CD8-positive, alpha-beta memory T cell (primary cell): ENCODE data around the gene CENPB. TPM values are rescaled to one million over a fixed set of nuclear protein-coding genes. Genes with fewer than 3 reads are reported as not detected.
A peak's percentile ranks its signal among the peaks of the same experiment; 100 is the strongest.
"Not testable (repeated sequence)": the region's sequence is repeated elsewhere in the genome, so short reads cannot be mapped to it uniquely, and the experiment has no call there.

Source experiments
- CTCF ChIA-PET: fragments of 350-600 bp; sonication (Branson Sonifier 250); formaldehyde crosslinking; loops from one replicate; lab custom pipeline; 2021; ENCODE audit warnings: antibody characterized with exemption; lab: Charles Lee
- POLR2A ChIA-PET: fragments of 350-600 bp; sonication (Branson Sonifier 250); formaldehyde crosslinking; loops from one replicate; lab custom pipeline; 2021; ENCODE audit warnings: antibody characterized with exemption; lab: Charles Lee
- DNase-seq, 5 donors: peaks; one replicate each; pipeline versions ENCODE4 v3.0.0 to v3.0.0-alpha.2; 2020 to 2022; ENCODE audit warnings: mixed read lengths in 1 of 5
- H3K27ac ChIP-seq: one replicate; pipeline ENCODE4 v1.7.0; 2013; ENCODE audit warnings: low read depth, mild to moderate bottlenecking, low read length, moderate library complexity
- H3K27me3 ChIP-seq: 2 replicates; pipeline ENCODE4 v1.7.0; 2013; ENCODE audit warnings: low read length, mild to moderate bottlenecking; ENCODE audit not compliant: insufficient read depth, poor library complexity, severe bottlenecking
- H3K36me3 ChIP-seq: 2 replicates; pipeline ENCODE4 v1.7.0; 2013; ENCODE audit warnings: mild to moderate bottlenecking, low read length, moderate library complexity; ENCODE audit not compliant: insufficient read depth
- H3K4me1 ChIP-seq: 2 replicates; pipeline ENCODE4 v1.7.0; 2013; ENCODE audit warnings: mild to moderate bottlenecking, low read length, moderate library complexity; ENCODE audit not compliant: insufficient read depth
- H3K4me3 ChIP-seq: 2 replicates; pipeline ENCODE4 v1.7.0; 2013; ENCODE audit warnings: mild to moderate bottlenecking, low read length
- H3K9me3 ChIP-seq: 2 replicates; pipeline ENCODE4 v1.7.0; 2013; ENCODE audit warnings: mild to moderate bottlenecking, low read length
- H3K27ac Mint-ChIP-seq, 8 donors: one replicate each; pipeline ENCODE4 v1.8.0; 2020 to 2021; ENCODE audit warnings: mixed read lengths in 8 of 8, mild to moderate bottlenecking in 6 of 8, inconsistent platforms in 3 of 8, moderate library complexity in 3 of 8
- H3K27me3 Mint-ChIP-seq, 2 donors: one replicate each; pipeline ENCODE4 v1.8.0; 2020 to 2021; ENCODE audit warnings: mixed read lengths in 2 of 2, mild to moderate bottlenecking in 1 of 2, moderate library complexity in 1 of 2
- H3K36me3 Mint-ChIP-seq, 3 donors: one replicate each; pipeline ENCODE4 v1.8.0; 2020 to 2021; ENCODE audit warnings: mixed read lengths in 3 of 3, inconsistent platforms in 1 of 3, mild to moderate bottlenecking in 1 of 3
- H3K4me1 Mint-ChIP-seq, 3 donors: one replicate each; pipeline ENCODE4 v1.8.0; 2020 to 2021; ENCODE audit warnings: mixed read lengths in 3 of 3, inconsistent platforms in 1 of 3, mild to moderate bottlenecking in 1 of 3
- H3K4me3 Mint-ChIP-seq, 7 donors: one replicate each; pipeline ENCODE4 v1.8.0; 2020 to 2021; ENCODE audit warnings: mixed read lengths in 7 of 7, mild to moderate bottlenecking in 6 of 7, moderate library complexity in 4 of 7, inconsistent platforms in 2 of 7
- H3K9me3 Mint-ChIP-seq, 5 donors: one replicate each; pipeline ENCODE4 v1.8.0; 2020 to 2022; ENCODE audit warnings: mixed read lengths in 5 of 5, mild to moderate bottlenecking in 3 of 5, moderate library complexity in 2 of 5, inconsistent platforms in 1 of 5
- polyA plus RNA-seq: library from polyadenylated mRNA; unstranded; fragments of 300-500 nt; fragmentation: Illumina TruSeq; gene quantifications from one replicate; pipeline ENCODE4 v1.2.3, GENCODE V29; 2021
- total RNA-seq, 2 experiments: library from RNA; stranded (reverse); gene quantifications; one replicate each; pipeline ENCODE4 v1.2.3, GENCODE V29; 2021

Gene CENPB
- total and polyA plus RNA-seq, 3 experiments from 2014 or later: 1.7 to 69.9 (median 66.4) TPM

GRCh38 chr20:3796477-3797225 lies 10.1 kb upstream of the CENPB start:
- Histone ChIP-seq H3K27me3 (no peaks in the 10 kb centered on the region), H3K4me3 (peak overlapping the region; percentile 88), H3K36me3 (peaks cover 26% of the 10 kb centered on the region), H3K4me1 (peaks cover 46% of the 10 kb centered on the region), H3K9me3 (no peaks in the 10 kb centered on the region), H3K27ac (peak overlapping the region; percentile 60)
- no peaks in the 10 kb centered on the region for H3K9me3 Mint-ChIP-seq
- CTCF ChIA-PET: interaction anchor here (1.5 to 3.5 kb wide), 5 partner anchors 11 to 24 kb away, joined by 4 to 44 read pairs (median 10); partner anchors contain the start of genes AP5S1, CENPB and SPEF1
- DNase-seq: peak in 1 of 5 donors; percentile 40
- H3K36me3 Mint-ChIP-seq: peaks cover 12 to 57% (median 19%) of the 10 kb centered on the region in 3 donors
- peak overlapping the region; percentile 87 to 99 (median 94) for H3K27ac Mint-ChIP-seq
- POLR2A ChIA-PET: interaction anchor here (1.1 to 2.1 kb wide), 7 partner anchors 10 to 29 kb away, joined by 3 to 20 read pairs (median 9); partner anchors contain the start of genes ADISSP, AP5S1 and CENPB
- peak overlapping the region; percentile 94 to 100 (median 98) for H3K4me3 Mint-ChIP-seq
- peaks cover 41 to 55% (median 52%) of the 10 kb centered on the region in 3 donors for H3K4me1 Mint-ChIP-seq
- peaks cover 0 to 3% of the 10 kb centered on the region in 2 donors for H3K27me3 Mint-ChIP-seq

- peaks cover 18% of the 10 kb centered on the region for H3K36me3 ChIP-seq
- CTCF ChIA-PET: interaction anchor here (1.5 to 3.5 kb wide), 6 partner anchors 10 to 59 kb away, joined by 4 to 44 read pairs (median 9); partner anchors contain the start of genes AP5S1, CENPB and SPEF1
- H3K9me3 Mint-ChIP-seq: no peaks in the 10 kb centered on the region
- DNase-seq: peak; percentile 81 to 92 (median 88)
- H3K27me3 Mint-ChIP-seq: peaks cover 0 to 3% of the 10 kb centered on the region in 2 donors
- H3K36me3 Mint-ChIP-seq: peaks cover 12 to 48% (median 19%) of the 10 kb centered on the region in 3 donors
- H3K27ac ChIP-seq: peak within 1 kb of the TSS; percentile 89
- peak within 1 kb of the TSS; percentile 94 to 100 (median 98) for H3K4me3 Mint-ChIP-seq
- peak within 1 kb of the TSS; percentile 94 to 99 (median 96) for H3K27ac Mint-ChIP-seq
- H3K4me1 Mint-ChIP-seq: peaks cover 39 to 47% (median 45%) of the 10 kb centered on the region in 3 donors
- POLR2A ChIA-PET: interaction anchor here (1.1 to 2.1 kb wide), 7 partner anchors 9 to 28 kb away, joined by 3 to 20 read pairs (median 9); partner anchors contain the start of genes ADISSP, AP5S1 and CENPB
- peaks cover 38% of the 10 kb centered on the region for H3K4me1 ChIP-seq
- H3K4me3 ChIP-seq: peak within 1 kb of the TSS; percentile 92
- no peaks in the 10 kb centered on the region for H3K9me3 ChIP-seq
- H3K27me3 ChIP-seq: no peaks in the 10 kb centered on the region
Measured at GRCh38 chr20:3795511-3796468, 9.2 kb upstream of the CENPB start, which contains the start of gene CDC25B. CDC25B (plus strand) TSS chr20:3796310; CDS start chr20:3796532, 222 bp downstream.

GRCh38 chr20:3794701-3795420 lies 8.3 kb upstream of the CENPB start:
- Histone ChIP-seq H3K4me1 (peaks cover 28% of the 10 kb centered on the region), H3K27me3 (no peaks in the 10 kb centered on the region), H3K9me3 (no peaks in the 10 kb centered on the region), H3K27ac (peak overlapping the region; percentile 89), H3K36me3 (peaks cover 8% of the 10 kb centered on the region), H3K4me3 (peak overlapping the region; percentile 92)
- H3K27me3 Mint-ChIP-seq: peaks cover 0 to 3% of the 10 kb centered on the region in 2 donors
- no peaks in the 10 kb centered on the region for H3K9me3 Mint-ChIP-seq
- peak overlapping the region; percentile 89 to 96 (median 93) for H3K4me3 Mint-ChIP-seq
- peaks cover 12 to 39% (median 19%) of the 10 kb centered on the region in 3 donors for H3K36me3 Mint-ChIP-seq
- CTCF ChIA-PET: interaction anchor here (1.5 to 3.5 kb wide), 5 partner anchors 9 to 60 kb away, joined by 5 to 44 read pairs (median 10); partner anchors contain the start of genes AP5S1 and CENPB
- H3K27ac Mint-ChIP-seq: peak overlapping the region; percentile 94 to 99 (median 96)
- peak in 1 of 5 donors; percentile 42 for DNase-seq
- POLR2A ChIA-PET: interaction anchor here (1.5 to 2.1 kb wide), 3 partner anchors 16 to 27 kb away, joined by 6 to 20 read pairs (median 11); partner anchors contain the start of gene ADISSP
- peaks cover 31 to 38% (median 37%) of the 10 kb centered on the region in 3 donors for H3K4me1 Mint-ChIP-seq

GRCh38 chr20:3794168-3794567 lies 7.6 kb upstream of the CENPB start:
- DNase-seq, H3K4me3 ChIP-seq, H3K9me3 ChIP-seq, POLR2A ChIA-PET, H3K27me3 Mint-ChIP-seq, H3K9me3 Mint-ChIP-seq, H3K36me3 ChIP-seq, H3K27me3 ChIP-seq, H3K27ac ChIP-seq: not testable (repeated sequence)
- Mint-ChIP-seq H3K36me3 (peaks cover 12 to 32% (median 15%) of the 10 kb centered on the region in 3 donors), H3K4me3 (peak overlapping the region in 4 of 7 donors; percentile 8 to 41 (median 26)), H3K27ac (peak overlapping the region in 2 of 8 donors; percentile 40 to 57), H3K4me1 (peaks cover 24 to 32% (median 30%) of the 10 kb centered on the region in 3 donors)
- CTCF ChIA-PET: interaction anchor here (1.5 to 3.5 kb wide), 4 partner anchors 9 to 61 kb away, joined by 5 to 44 read pairs (median 18); partner anchors contain the start of genes AP5S1 and CENPB
- peaks cover 22% of the 10 kb centered on the region for H3K4me1 ChIP-seq

- peak overlapping the region in 2 of 7 donors; percentile 73 to 90 for H3K4me3 Mint-ChIP-seq
Measured at GRCh38 chr20:3789201-3789600, 2.7 kb upstream of the CENPB start.

GRCh38 chr20:3788685-3789155 lies 2.2 kb upstream of the CENPB start:
- Mint-ChIP-seq H3K36me3 (peaks cover 0 to 5% (median 3%) of the 10 kb centered on the region in 3 donors), H3K9me3 (no peaks in the 10 kb centered on the region), H3K4me3 (peak overlapping the region in 5 of 7 donors; percentile 64 to 90 (median 84)), H3K27me3 (no peaks in the 10 kb centered on the region), H3K27ac (peak overlapping the region in 7 of 8 donors; percentile 52 to 96 (median 88)), H3K4me1 (peaks cover 22 to 32% (median 26%) of the 10 kb centered on the region in 3 donors)
- CTCF ChIA-PET: interaction anchor here (16.8 kb wide), 1 partner anchor 30 kb away, joined by 262 read pairs; the partner anchor contains the start of gene AP5S1
- no peaks in the 10 kb centered on the region for H3K9me3 ChIP-seq
- H3K27ac ChIP-seq: no peak overlapping the region
- H3K36me3 ChIP-seq: no peaks in the 10 kb centered on the region
- H3K4me1 ChIP-seq: peaks cover 23% of the 10 kb centered on the region
- H3K27me3 ChIP-seq: no peaks in the 10 kb centered on the region
- POLR2A ChIA-PET: interaction anchor here (0.6 kb wide), 1 partner anchor 90 kb away, joined by 5 read pairs; no protein-coding TSS in a partner anchor
- H3K4me3 ChIP-seq: no peak overlapping the region
- DNase-seq: no peak

More at GRCh38 chr20:3789201-3789600, 2.7 kb upstream of the CENPB start:
- DNase-seq, H3K27me3 Mint-ChIP-seq, H3K36me3 ChIP-seq, H3K27ac ChIP-seq, H3K27me3 ChIP-seq, H3K36me3 Mint-ChIP-seq, H3K9me3 ChIP-seq, H3K4me3 ChIP-seq, H3K9me3 Mint-ChIP-seq: not testable (repeated sequence)
- H3K27ac Mint-ChIP-seq: peak overlapping the region in 5 of 8 donors; percentile 40 to 92 (median 52)
- ChIA-PET POLR2A (interaction anchor here (0.6 kb wide), 2 partner anchors 63 to 90 kb away, joined by 3 to 5 read pairs; no protein-coding TSS in a partner anchor), CTCF (interaction anchor here (16.8 kb wide), 1 partner anchor 29 kb away, joined by 262 read pairs; the partner anchor contains the start of gene AP5S1)
- H3K4me1 ChIP-seq: peaks cover 23% of the 10 kb centered on the region
- peaks cover 23 to 32% (median 26%) of the 10 kb centered on the region in 3 donors for H3K4me1 Mint-ChIP-seq
